ENCODE measurements around the gene OR2AP1. TPM values are rescaled to one million over a fixed set of nuclear protein-coding genes. Genes with fewer than 3 reads are reported as not detected.
"Not testable (repeated sequence)": the region's sequence is repeated elsewhere in the genome, so short reads cannot be mapped to it uniquely, and the experiment has no call there.

The OR2AP1 gene
- total RNA-seq (not detected), polyA plus RNA-seq (not detected)
- long read RNA-seq, donor 1, result 0 reads
- long read RNA-seq, donor 2, result 0 reads
- long read RNA-seq, donor 3, result 0 reads

- intact Hi-C loops (cut with DNase I), result no loop called here
- H3K27ac ChIP-seq, result no peak within 1 kb of the TSS
- H3K4me3 ChIP-seq, result no peak within 1 kb of the TSS
- no peak for TF ChIP-seq CTCF (IDR thresholded peaks at IDR 0.05)
- no peak for TF ChIP-seq POLR2A (IDR thresholded peaks at IDR 0.05)
- H3K4me1 ChIP-seq, result no peaks in the 10 kb centered on the region
- 77 to 91% (median 85%) methylated on average over 1 of the region's 1 CpG for WGBS, 4 donors
- DNase-seq, result no peak
- H3K36me3 ChIP-seq, result no peaks in the 10 kb centered on the region
- H3K27me3 ChIP-seq, result no peaks in the 10 kb centered on the region
- peaks cover 0 to 33% (median 19%) of the 10 kb centered on the region in 12 donors for H3K9me3 ChIP-seq
- ATAC-seq, result no peak
Observed at GRCh38 chr12:55572168-55572567, at the start of gene OR2AP1. OR2AP1 (plus strand) TSS chr12:55572468; CDS start chr12:55574415, 1,947 bp downstream.

GRCh38 chr12:55548235-55548634 lies 24.0 kb upstream of the OR2AP1 start:
- WGBS, 4 donors, result 70 to 81% (median 75%) methylated on average over 2 of the region's 2 CpGs
- H3K27me3 ChIP-seq; H3K27ac ChIP-seq; ATAC-seq; intact Hi-C loops (cut with DNase I); H3K9me3 ChIP-seq; H3K36me3 ChIP-seq; DNase-seq; H3K4me1 ChIP-seq; H3K4me3 ChIP-seq: not testable (repeated sequence)

- Histone ChIP-seq H3K27me3 (peaks cover 0 to 6% (median 0%) of the 10 kb centered on the region in 9 donors), H3K36me3 (no peaks in the 10 kb centered on the region), H3K27ac (no peak overlapping the region), H3K4me1 (no peaks in the 10 kb centered on the region), H3K4me3 (no peak overlapping the region), H3K9me3 (peaks cover 0 to 6% (median 0%) of the 10 kb centered on the region in 12 donors)
- DNase-seq (no peak), ATAC-seq (no peak)
- intact Hi-C loops (cut with DNase I), result no loop called here
- TF ChIP-seq CTCF (IDR thresholded peaks at IDR 0.05) (no peak), POLR2A (IDR thresholded peaks at IDR 0.05) (no peak)
Observed at GRCh38 chr12:55548756-55549155, 23.5 kb upstream of the OR2AP1 start.

DNA sequence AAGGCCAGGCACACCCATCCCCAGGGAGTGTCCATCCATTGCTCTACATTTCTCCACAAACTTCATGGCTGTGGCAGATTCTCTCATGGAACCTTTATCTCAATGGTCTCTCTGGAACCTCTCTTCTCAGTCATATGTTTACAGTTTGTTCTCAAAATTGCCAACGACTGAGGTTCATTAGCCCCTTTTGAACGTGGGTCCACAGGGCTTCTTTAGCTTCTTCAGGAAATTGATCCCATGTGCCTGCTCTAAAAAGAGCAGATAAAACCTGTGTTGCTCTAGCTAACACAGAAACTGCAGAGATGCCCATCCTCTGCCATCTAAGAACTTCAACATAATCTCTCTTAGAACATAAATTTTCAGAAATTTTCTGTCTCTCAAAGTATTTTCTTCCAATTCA lies 23.0 kb upstream of the OR2AP1 start, which contains the start of gene OR6C4:
Gene OR6C4, plus strand, starts transcription at position 301 of the 400 bp plus-strand sequence. CDS start 1,625 bp downstream, outside the sequence.
- Histone ChIP-seq H3K4me3 (no peak within 1 kb of the TSS), H3K9me3 (peaks cover 0 to 6% (median 0%) of the 10 kb centered on the region in 12 donors), H3K27ac (no peak within 1 kb of the TSS), H3K27me3 (peaks cover 0 to 6% (median 0%) of the 10 kb centered on the region in 9 donors), H3K36me3 (no peaks in the 10 kb centered on the region), H3K4me1 (no peaks in the 10 kb centered on the region)
- intact Hi-C loops (cut with DNase I), result no loop called here
- WGBS, 4 donors, result 30 to 40% (median 39%) methylated on average over 2 of the region's 2 CpGs
- ATAC-seq (no peak), DNase-seq (no peak)
- TF ChIP-seq POLR2A (IDR thresholded peaks at IDR 0.05), result no peak
- no peak for TF ChIP-seq CTCF (IDR thresholded peaks at IDR 0.05)

DNA sequence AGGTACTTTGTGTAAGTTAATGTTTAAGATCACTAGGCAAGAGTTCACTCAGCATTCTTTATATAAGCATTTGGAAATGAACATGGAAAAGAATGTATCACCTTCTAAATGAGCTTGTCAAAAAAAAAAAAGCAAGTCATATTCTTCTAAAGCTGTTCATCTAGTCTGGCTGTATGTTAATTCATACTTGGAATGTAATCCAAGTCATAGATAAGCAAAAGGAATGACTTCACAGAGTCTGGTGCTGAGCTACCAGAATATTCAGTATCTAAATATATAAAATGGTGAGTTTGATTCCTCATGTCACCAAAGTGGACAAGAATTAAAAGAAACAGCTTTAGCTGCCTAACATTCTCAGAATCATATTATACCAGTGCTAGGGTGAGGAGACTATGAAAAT lies 18.0 kb upstream of the OR2AP1 start:
- no peak for ATAC-seq
- Histone ChIP-seq H3K36me3 (no peaks in the 10 kb centered on the region), H3K27me3 (no peaks in the 10 kb centered on the region), H3K4me3 (no peak overlapping the region), H3K4me1 (no peaks in the 10 kb centered on the region), H3K27ac (no peak overlapping the region), H3K9me3 (peaks cover 0 to 26% (median 11%) of the 10 kb centered on the region in 12 donors)
- intact Hi-C loops (cut with DNase I), result no loop called here
- no peak for DNase-seq
- TF ChIP-seq CTCF (IDR thresholded peaks at IDR 0.05) (no peak), POLR2A (IDR thresholded peaks at IDR 0.05) (no peak)

GRCh38 chr12:55570060-55570459 lies 2.2 kb upstream of the OR2AP1 start:
- H3K4me3 ChIP-seq; intact Hi-C loops (cut with DNase I); ATAC-seq; H3K36me3 ChIP-seq; H3K27me3 ChIP-seq; H3K27ac ChIP-seq; DNase-seq; H3K4me1 ChIP-seq: not testable (repeated sequence)
- H3K9me3 ChIP-seq, result peaks cover 0 to 40% (median 19%) of the 10 kb centered on the region in 12 donors

DNA sequence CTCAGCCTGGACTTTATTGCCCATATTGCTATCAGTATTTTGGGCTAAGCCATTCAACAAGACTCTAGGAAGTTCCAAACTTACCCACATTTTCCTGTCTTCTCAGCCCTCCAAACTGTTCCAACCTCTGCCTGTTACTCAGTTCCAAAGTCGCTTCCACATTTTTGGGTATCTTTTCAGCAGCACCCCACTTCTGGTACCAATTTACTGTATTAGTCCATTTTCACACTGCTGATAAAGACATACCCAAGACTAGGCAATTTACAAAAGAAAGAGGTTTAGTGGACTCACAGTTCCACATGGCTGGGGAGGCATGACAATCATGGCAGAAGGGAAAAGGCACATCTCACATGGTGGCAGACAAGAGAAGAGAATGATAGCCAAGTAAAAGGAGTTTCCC lies 1.6 kb upstream of the OR2AP1 start:
- H3K27ac ChIP-seq; H3K27me3 ChIP-seq; H3K36me3 ChIP-seq; H3K4me1 ChIP-seq; DNase-seq; ATAC-seq; H3K4me3 ChIP-seq; intact Hi-C loops (cut with DNase I): not testable (repeated sequence)
- H3K9me3 ChIP-seq, result peaks cover 0 to 40% (median 19%) of the 10 kb centered on the region in 12 donors
- 88 to 97% (median 93%) methylated on average over 1 of the region's 1 CpG for WGBS, 4 donors

Measured in heart left ventricle (tissue), 16 donors.